Neural crest cell (in vitro differentiated cells): ENCODE data around the gene UNC13B. TPM values are rescaled to one million over a fixed set of nuclear protein-coding genes. Genes with fewer than 3 reads are reported as not detected.

ENCODE experiments used
- DNase-seq: peaks from one replicate; pipeline ENCODE4 v3.0.0; 2021; ENCODE audit warnings: low read depth, mixed read lengths, low spot score
- H3K27ac Mint-ChIP-seq: one replicate; pipeline ENCODE4 v1.8.0; 2021; ENCODE audit warnings: mild to moderate bottlenecking, mixed read lengths; ENCODE audit not compliant: unreplicated experiment
- H3K27me3 Mint-ChIP-seq: 2 replicates; pipeline ENCODE4 v1.8.0; 2021; ENCODE audit warnings: low read depth, mild to moderate bottlenecking, mixed read lengths
- H3K36me3 Mint-ChIP-seq: 2 replicates; pipeline ENCODE4 v1.8.0; 2021; ENCODE audit warnings: low read depth, mild to moderate bottlenecking, mixed read lengths
- H3K4me1 Mint-ChIP-seq: 2 replicates; pipeline ENCODE4 v1.8.0; 2021; ENCODE audit warnings: mixed read lengths
- H3K4me3 Mint-ChIP-seq: one replicate; pipeline ENCODE4 v1.8.0; 2021; ENCODE audit warnings: mild to moderate bottlenecking, mixed read lengths
- H3K9me3 Mint-ChIP-seq: 2 replicates; pipeline ENCODE4 v1.8.0; 2021; ENCODE audit warnings: mixed read lengths
- total RNA-seq: library from RNA; stranded (reverse); gene quantifications from 2 replicates; pipeline ENCODE4 v1.2.1, GENCODE V29; 2021
- TF ChIP-seq, protein P1 (sequence below): fragments of 200-600 bp; sonication (generic); conservative IDR thresholded peaks from 2 replicates; pipeline ENCODE4 v1.5.0; 2021; ENCODE audit warnings: antibody characterized with exemption, mild to moderate bottlenecking

Gene UNC13B
- total RNA-seq, 1 donor from 2014 or later = 56.9 TPM

DNA sequence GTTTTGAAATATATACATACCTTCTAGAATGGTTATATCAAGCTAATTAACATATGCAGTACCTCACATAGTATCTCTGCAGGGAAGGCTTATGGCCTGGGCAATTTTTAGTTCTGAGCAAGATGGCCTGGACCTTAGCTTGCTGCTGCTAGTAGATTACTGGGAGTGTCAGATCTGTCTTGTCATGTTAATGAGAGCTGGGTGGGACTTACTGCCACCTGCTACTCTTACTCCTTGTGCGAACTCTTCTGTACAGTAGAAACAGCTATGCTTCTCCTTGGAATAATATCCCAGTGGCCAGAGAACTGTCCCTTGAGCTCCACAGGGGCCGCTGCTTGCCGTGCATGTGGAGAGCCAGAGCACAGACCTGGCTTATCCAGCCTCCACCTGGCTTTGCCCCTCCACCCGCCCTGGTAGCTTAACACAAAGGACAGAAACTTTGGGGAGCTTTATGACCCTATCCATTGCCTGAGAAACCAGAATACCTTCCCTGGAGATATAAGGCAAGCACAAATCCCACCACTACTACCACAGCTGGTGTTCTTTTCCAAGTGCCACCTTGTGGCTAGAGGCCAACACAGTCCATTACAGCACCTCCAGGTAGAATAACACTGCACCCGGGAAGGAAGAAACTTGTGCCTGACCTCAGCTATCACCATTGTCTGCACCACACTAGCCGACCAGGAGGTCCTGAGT lies 253.7 kb downstream of the UNC13B start:
- Mint-ChIP-seq H3K27ac (no peak overlapping the region), H3K4me1 (no peaks in the 10 kb centered on the region), H3K9me3 (peaks cover 12% of the 10 kb centered on the region), H3K4me3 (no peak overlapping the region), H3K36me3 (peaks cover 3% of the 10 kb centered on the region), H3K27me3 (no peaks in the 10 kb centered on the region)
- no peak for DNase-seq
- TF ChIP-seq, protein P1, sequence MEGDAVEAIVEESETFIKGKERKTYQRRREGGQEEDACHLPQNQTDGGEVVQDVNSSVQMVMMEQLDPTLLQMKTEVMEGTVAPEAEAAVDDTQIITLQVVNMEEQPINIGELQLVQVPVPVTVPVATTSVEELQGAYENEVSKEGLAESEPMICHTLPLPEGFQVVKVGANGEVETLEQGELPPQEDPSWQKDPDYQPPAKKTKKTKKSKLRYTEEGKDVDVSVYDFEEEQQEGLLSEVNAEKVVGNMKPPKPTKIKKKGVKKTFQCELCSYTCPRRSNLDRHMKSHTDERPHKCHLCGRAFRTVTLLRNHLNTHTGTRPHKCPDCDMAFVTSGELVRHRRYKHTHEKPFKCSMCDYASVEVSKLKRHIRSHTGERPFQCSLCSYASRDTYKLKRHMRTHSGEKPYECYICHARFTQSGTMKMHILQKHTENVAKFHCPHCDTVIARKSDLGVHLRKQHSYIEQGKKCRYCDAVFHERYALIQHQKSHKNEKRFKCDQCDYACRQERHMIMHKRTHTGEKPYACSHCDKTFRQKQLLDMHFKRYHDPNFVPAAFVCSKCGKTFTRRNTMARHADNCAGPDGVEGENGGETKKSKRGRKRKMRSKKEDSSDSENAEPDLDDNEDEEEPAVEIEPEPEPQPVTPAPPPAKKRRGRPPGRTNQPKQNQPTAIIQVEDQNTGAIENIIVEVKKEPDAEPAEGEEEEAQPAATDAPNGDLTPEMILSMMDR = no peak

DNA sequence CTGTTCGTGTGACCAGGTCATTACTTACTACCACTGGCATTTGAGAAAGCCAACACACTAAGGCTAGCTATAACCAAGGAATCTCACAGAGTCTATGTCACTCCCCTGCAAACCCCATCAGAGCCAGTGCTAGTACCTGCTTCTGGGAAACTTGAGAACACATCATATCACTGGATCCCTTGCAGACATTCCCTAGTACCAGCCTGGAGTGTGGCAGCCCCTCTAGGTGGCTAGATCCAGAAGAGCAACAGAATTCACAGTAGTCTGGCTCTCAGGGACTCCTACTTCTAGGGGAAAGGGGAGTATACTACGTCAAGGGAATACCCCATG lies 254.3 kb downstream of the UNC13B start:
- no peak for DNase-seq
- peaks cover 14% of the 10 kb centered on the region for H3K9me3 Mint-ChIP-seq
- H3K4me1 Mint-ChIP-seq = no peaks in the 10 kb centered on the region
- H3K36me3 Mint-ChIP-seq = peaks cover 3% of the 10 kb centered on the region
- no peak overlapping the region for H3K27ac Mint-ChIP-seq
- no peak overlapping the region for H3K4me3 Mint-ChIP-seq
- H3K27me3 Mint-ChIP-seq = no peaks in the 10 kb centered on the region
- TF ChIP-seq, protein P1 = no peak

DNA sequence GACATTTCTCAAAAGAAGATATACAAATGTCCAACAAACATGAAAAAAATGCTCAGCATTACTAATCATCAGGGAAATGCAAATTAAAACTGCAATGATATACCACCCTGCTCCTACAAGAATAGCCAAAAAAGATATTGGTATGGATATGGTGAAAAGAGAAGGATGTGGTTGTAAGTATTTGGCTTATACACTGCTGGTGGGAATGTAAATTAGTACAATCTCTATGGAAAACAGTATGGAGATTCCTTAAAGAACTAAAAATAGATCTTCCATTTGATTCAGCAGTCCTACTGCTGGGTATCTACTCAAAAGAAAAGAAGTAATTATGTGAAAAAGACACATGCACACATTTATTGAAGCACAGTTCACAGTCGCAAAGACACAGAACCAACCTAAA lies 260.5 kb downstream of the UNC13B start:
- Mint-ChIP-seq H3K36me3 (no peaks in the 10 kb centered on the region), H3K9me3 (peaks cover 12% of the 10 kb centered on the region)
- TF ChIP-seq, protein P1 = no peak

DNA sequence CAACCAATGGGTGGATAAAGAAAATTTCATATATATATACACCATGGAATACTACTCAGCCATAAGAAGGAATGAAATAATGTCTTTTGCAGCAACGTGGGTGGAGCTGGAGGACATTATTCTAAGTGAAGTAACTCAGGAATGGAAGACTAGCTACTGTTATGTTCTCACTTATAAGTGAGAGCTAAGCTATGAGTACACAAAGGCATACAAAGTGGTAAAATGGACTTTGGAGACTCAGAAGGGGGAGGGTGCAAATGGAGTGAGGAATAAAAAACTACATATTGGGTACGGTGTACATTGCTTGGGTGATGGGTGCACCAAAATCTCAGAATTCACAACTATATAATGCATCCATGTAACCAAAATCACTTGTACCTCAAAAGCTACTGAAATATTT lies 260.9 kb downstream of the UNC13B start:
- H3K4me1 Mint-ChIP-seq = peaks cover 6% of the 10 kb centered on the region
- no peak overlapping the region for H3K27ac Mint-ChIP-seq
- peaks cover 12% of the 10 kb centered on the region for H3K9me3 Mint-ChIP-seq
- DNase-seq = no peak
- TF ChIP-seq, protein P1 = no peak
- H3K27me3 Mint-ChIP-seq = no peaks in the 10 kb centered on the region
- no peaks in the 10 kb centered on the region for H3K36me3 Mint-ChIP-seq
- no peak overlapping the region for H3K4me3 Mint-ChIP-seq

More for the DNA sequence above, 260.5 kb downstream of the UNC13B start:
- H3K4me3 Mint-ChIP-seq = no peak overlapping the region
- no peak overlapping the region for H3K27ac Mint-ChIP-seq
- no peak for DNase-seq
- no peaks in the 10 kb centered on the region for H3K27me3 Mint-ChIP-seq
- H3K4me1 Mint-ChIP-seq = peaks cover 6% of the 10 kb centered on the region

DNA sequence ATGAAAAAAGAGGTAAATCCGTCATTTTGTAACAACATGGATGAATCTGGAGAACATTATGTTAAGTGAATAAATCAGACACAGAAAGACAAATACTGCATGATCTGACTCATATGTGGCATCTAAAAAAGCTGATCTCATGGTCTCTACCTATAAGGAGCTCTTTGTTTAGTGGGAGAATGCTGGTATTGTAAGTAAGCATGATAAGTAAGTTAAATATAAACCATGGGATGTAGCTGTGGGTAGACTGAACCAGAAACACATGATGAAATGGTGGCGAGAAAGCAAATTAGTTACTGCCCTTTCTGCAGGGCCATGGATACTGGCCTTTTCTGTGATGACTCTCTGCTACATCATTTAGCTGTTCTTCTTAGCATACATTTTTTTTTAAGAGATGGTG lies 261.7 kb downstream of the UNC13B start:
- peak overlapping the region; percentile 32 for H3K27ac Mint-ChIP-seq
- TF ChIP-seq, protein P1 = no peak
- peaks cover 3% of the 10 kb centered on the region for H3K36me3 Mint-ChIP-seq
- no peak overlapping the region for H3K4me3 Mint-ChIP-seq
- no peaks in the 10 kb centered on the region for H3K27me3 Mint-ChIP-seq
- no peak for DNase-seq
- peaks cover 13% of the 10 kb centered on the region for H3K9me3 Mint-ChIP-seq
- H3K4me1 Mint-ChIP-seq = peaks cover 6% of the 10 kb centered on the region
